ENCODE measurements around the gene PXDN.

DNA sequence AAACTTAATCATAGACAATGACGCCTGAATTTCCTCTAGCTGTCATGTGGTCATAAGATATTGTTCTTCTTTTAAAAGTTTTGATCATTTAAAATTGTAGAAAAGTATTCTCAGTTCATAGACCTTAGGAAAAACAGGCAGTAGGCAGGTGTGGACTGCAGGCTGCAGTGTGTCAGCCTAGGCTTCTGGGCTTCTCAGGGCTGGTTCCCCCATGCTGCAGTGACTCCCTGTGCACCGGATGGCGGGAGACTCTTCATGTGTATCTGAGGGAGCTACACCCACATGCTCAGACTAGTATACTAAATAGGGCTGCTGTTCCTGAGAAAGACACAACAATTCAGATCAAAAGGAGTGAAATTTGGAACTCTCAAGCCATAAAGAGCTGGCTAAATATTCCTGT lies 72.4 kb downstream of the PXDN start:
- TF ChIP-seq, protein P1, sequence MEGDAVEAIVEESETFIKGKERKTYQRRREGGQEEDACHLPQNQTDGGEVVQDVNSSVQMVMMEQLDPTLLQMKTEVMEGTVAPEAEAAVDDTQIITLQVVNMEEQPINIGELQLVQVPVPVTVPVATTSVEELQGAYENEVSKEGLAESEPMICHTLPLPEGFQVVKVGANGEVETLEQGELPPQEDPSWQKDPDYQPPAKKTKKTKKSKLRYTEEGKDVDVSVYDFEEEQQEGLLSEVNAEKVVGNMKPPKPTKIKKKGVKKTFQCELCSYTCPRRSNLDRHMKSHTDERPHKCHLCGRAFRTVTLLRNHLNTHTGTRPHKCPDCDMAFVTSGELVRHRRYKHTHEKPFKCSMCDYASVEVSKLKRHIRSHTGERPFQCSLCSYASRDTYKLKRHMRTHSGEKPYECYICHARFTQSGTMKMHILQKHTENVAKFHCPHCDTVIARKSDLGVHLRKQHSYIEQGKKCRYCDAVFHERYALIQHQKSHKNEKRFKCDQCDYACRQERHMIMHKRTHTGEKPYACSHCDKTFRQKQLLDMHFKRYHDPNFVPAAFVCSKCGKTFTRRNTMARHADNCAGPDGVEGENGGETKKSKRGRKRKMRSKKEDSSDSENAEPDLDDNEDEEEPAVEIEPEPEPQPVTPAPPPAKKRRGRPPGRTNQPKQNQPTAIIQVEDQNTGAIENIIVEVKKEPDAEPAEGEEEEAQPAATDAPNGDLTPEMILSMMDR (IDR thresholded peaks at IDR 0.05) = no peak
- TF ChIP-seq POLR2A (IDR thresholded peaks at IDR 0.05) = no peak

Measured in esophagus squamous epithelium (tissue), 4 donors.